ENCODE data around the gene CLDN5. TPM values are rescaled to one million over a fixed set of nuclear protein-coding genes. Genes with fewer than 3 reads are reported as not detected.

The CLDN5 gene
- total and polyA plus RNA-seq, 2 of the 4 experiments (the other 2 are of a cell fraction): 0.18 to 0.21 TPM

DNA sequence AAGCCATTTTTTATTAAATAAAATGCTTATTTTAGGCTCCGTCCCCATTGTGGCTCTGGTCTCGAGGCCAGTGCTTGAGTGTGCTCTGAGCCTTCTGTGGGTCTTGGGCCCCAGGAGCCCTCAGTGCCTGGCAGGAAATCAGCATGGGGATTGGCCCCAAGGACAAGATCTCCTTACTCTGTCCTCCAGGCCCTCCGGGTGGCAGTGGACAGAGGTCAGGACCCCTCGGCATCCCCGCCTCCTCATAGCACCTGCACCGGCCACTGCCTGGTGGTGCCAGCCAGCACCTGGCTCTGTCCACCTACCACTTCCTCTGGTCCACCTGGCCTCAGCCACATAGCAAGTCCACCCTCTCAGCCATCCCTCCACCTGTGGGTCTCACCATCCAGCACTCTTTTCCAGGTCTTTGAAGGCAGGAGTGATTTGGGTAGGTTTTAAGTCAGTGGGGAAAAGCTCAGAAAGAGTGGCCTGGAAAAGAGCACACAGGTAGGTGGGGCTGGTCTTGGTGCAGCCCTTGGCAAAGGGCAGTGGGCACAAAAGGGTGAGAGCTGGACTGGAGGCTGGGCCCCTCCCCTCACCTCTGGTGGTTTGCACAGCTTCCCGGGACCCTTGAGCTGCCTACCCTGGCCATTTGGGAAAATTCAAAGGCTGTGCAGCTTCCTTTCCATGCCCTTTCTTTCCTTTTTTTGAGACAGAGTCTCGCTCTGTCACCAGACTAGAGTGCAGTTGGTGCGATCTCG lies 3.5 kb downstream of the CLDN5 start:
- no peaks in the 10 kb centered on the region for H3K9me1 ChIP-seq (ENCODE audit: insufficient read depth, low read length)
- no peak overlapping the region for H2BK120ac ChIP-seq (ENCODE audit: low read depth, low read length)
- in situ Hi-C loops (cut with MboI; ENCODE audit: low sequenced_read_pairs): no loop called here
- H3K23ac ChIP-seq (ENCODE audit: low read depth, low read length): no peak overlapping the region
- no peak overlapping the region for H3K18ac ChIP-seq (ENCODE audit: low read depth, low read length)
- no peak for DNase-seq
- H3K14ac ChIP-seq (replicated peaks; ENCODE audit: low read depth, low read length): no peak overlapping the region
- no peak overlapping the region for H3K4me3 ChIP-seq (ENCODE audit: insufficient read depth, low read depth, low read length)
- no peak overlapping the region for H4K91ac ChIP-seq (ENCODE audit: insufficient read depth, low read depth, low read length)
- H2AK9ac ChIP-seq (replicated peaks; ENCODE audit: low read depth, low read length, poor library complexity): no peak overlapping the region
- no peaks in the 10 kb centered on the region for H3K79me1 ChIP-seq (ENCODE audit: low read depth in 1 of 2, low read length in 2 of 2)
- H2BK15ac ChIP-seq (ENCODE audit: low read depth, low read length): no peak overlapping the region
- BruUV-seq (replicated peaks): no TSS peak
- no peak overlapping the region for H3K4ac ChIP-seq (ENCODE audit: low read depth, low read length)
- intact Hi-C loops (cut with micrococcal nuclease): no loop called here
- no peak overlapping the region for H3K9ac ChIP-seq (ENCODE audit: low read depth, low read length)
- H3K36me3 ChIP-seq (ENCODE audit: control insufficient read depth, insufficient read depth, low read length): no peaks in the 10 kb centered on the region
- peaks cover 17% of the 10 kb centered on the region for H3K27me3 ChIP-seq (ENCODE audit: control insufficient read depth, insufficient read depth, low read length)
- H2BK5ac ChIP-seq (ENCODE audit: low read depth, low read length, poor library complexity, severe bottlenecking): no peak overlapping the region
- no peak overlapping the region for H2AK5ac ChIP-seq (ENCODE audit: low read depth, low read length)
- ChIA-PET POLR2A (ENCODE audit: unreplicated experiment) (no interaction called here), CTCF (no interaction called here)
- 90% methylated on average over 4 of the region's 10 CpGs; no CpG with 5 or more reads in 1 of the 2 experiments for WGBS, 2 experiments (ENCODE audit: extremely low coverage in 2 of 2, insufficient read length in 1 of 2)
- no peak for ATAC-seq (ENCODE audit: low read depth)
- H3K27ac ChIP-seq (ENCODE audit: insufficient read depth, low read length): no peak overlapping the region
- H3K9me3 ChIP-seq (ENCODE audit: control insufficient read depth, insufficient read depth, low read length): no peaks in the 10 kb centered on the region
- H3K4me2 ChIP-seq (ENCODE audit: low read depth, low read length): no peak overlapping the region
- no peak overlapping the region for H4K8ac ChIP-seq (ENCODE audit: low read depth in 2 of 2, low read length in 2 of 2)
- H2AFZ ChIP-seq (replicated peaks; ENCODE audit: low read length, poor library complexity): no peak overlapping the region
- dilution Hi-C loops (cut with HindIII; ENCODE audit: low sequenced_read_pairs, unreplicated experiment): no loop called here
- H4K5ac ChIP-seq (ENCODE audit: low read depth, low read length): no peak overlapping the region
- H4K20me1 ChIP-seq (ENCODE audit: insufficient read depth, low read length): peaks cover 4% of the 10 kb centered on the region
- H3K56ac ChIP-seq (ENCODE audit: extremely low read depth, insufficient read depth, low read length): no peak overlapping the region
- H2BK20ac ChIP-seq (ENCODE audit: low read depth, low read length): no peak overlapping the region
- no peaks in the 10 kb centered on the region; the same call in 1 of the 2 replicates for H3K4me1 ChIP-seq (ENCODE audit: control insufficient read depth, insufficient read depth, low read length)
- TF ChIP-seq RFX5 (IDR thresholded peaks at IDR 0.05; ENCODE audit: low read depth, low read length) (no peak), ELK1 (IDR thresholded peaks at IDR 0.05; ENCODE audit: borderline replicate concordance, low read depth, low read length) (no peak), MAZ (IDR thresholded peaks at IDR 0.05; ENCODE audit: borderline replicate concordance, low read depth, low read length) (no peak)
